KOPT-K1 (cell line): ENCODE results near the gene SYNPR.

Experiments used
- H3K27ac ChIP-seq: fragments of 200-600 bp; sonication (generic); 2 replicates; pipeline ENCODE4 v1.5.1; 2016; ENCODE audit warnings: antibody characterized with exemption, mild to moderate bottlenecking, low read depth, low read length; ENCODE audit not compliant: poor library complexity, severe bottlenecking
- H3K36me3 ChIP-seq: fragments of 200-600 bp; sonication (generic); 2 replicates; pipeline ENCODE4 v1.5.1; 2017; ENCODE audit warnings: antibody characterized with exemption, mild to moderate bottlenecking, low read length, moderate library complexity; ENCODE audit not compliant: insufficient read depth
- H3K9me3 ChIP-seq: fragments of 200-600 bp; sonication (generic); 2 replicates; pipeline ENCODE4 v1.5.1; 2017; ENCODE audit warnings: antibody characterized with exemption, low read length, mild to moderate bottlenecking; ENCODE audit not compliant: insufficient read depth, poor library complexity, severe bottlenecking

Gene SYNPR

GRCh38 chr3:63654931-63655330 is 376.8 kb downstream of the SYNPR start:
- Histone ChIP-seq H3K9me3 (no peaks in the 10 kb centered on the region), H3K27ac (no peak overlapping the region), H3K36me3 (no peaks in the 10 kb centered on the region)

GRCh38 chr3:63655519-63655918 is 377.4 kb downstream of the SYNPR start:
- Histone ChIP-seq H3K9me3 (no peaks in the 10 kb centered on the region), H3K36me3 (no peaks in the 10 kb centered on the region), H3K27ac (no peak overlapping the region)

GRCh38 chr3:63656786-63657185 is 378.7 kb downstream of the SYNPR start:
- Histone ChIP-seq H3K36me3 (no peaks in the 10 kb centered on the region), H3K9me3 (no peaks in the 10 kb centered on the region), H3K27ac (no peak overlapping the region)

- H3K9me3 ChIP-seq = no peaks in the 10 kb centered on the region
Measured at GRCh38 chr3:63661242-63661641, 383.1 kb downstream of the SYNPR start.

GRCh38 chr3:63662011-63662410 is 383.9 kb downstream of the SYNPR start:
- Histone ChIP-seq H3K36me3 (no peaks in the 10 kb centered on the region), H3K27ac (no peak overlapping the region), H3K9me3 (no peaks in the 10 kb centered on the region)

More at GRCh38 chr3:63661242-63661641, 383.1 kb downstream of the SYNPR start:
- Histone ChIP-seq H3K36me3 (no peaks in the 10 kb centered on the region), H3K27ac (no peak overlapping the region)

- no peaks in the 10 kb centered on the region for H3K9me3 ChIP-seq
- H3K36me3 ChIP-seq = no peaks in the 10 kb centered on the region
- H3K27ac ChIP-seq = no peak overlapping the region
Measured at GRCh38 chr3:63662500-63662899, 384.4 kb downstream of the SYNPR start.
